K562 (cell line): ENCODE measurements around the gene DRD3. TPM values are rescaled to one million over a fixed set of nuclear protein-coding genes. Genes with fewer than 3 reads are reported as not detected.

Source experiments
- CHD4 ChIP-seq: fragments of 200-600 bp; sonication (generic); IDR thresholded peaks from 3 replicates; pipeline ENCODE4 v1.6.1; 2012; ENCODE audit warnings: low read depth, mild to moderate bottlenecking, mixed read lengths, low read length, inconsistent platforms; ENCODE audit not compliant: insufficient read depth, insufficient replicate concordance, poor library complexity, severe bottlenecking
- EGR1 ChIP-seq: fragments of 450-650 bp; conservative IDR thresholded peaks from 2 replicates; pipeline ENCODE4 v1.6.1; 2017; ENCODE audit warnings: mild to moderate bottlenecking
- EHMT2 ChIP-seq: fragments of 450-650 bp; IDR thresholded peaks from 2 replicates; pipeline ENCODE4 v1.6.1; 2018; ENCODE audit warnings: antibody characterized with exemption
- ETV1 ChIP-seq: fragments of 450-650 bp; conservative IDR thresholded peaks from 2 replicates; pipeline ENCODE4 v1.6.1; 2016; ENCODE audit warnings: missing genetic modification characterization, control low read depth, low read depth, missing compliant biosample characterization
- HOXB6 ChIP-seq: fragments of 250-450 bp; sonication (Bioruptor Pico); IDR thresholded peaks from 2 replicates; pipeline ENCODE4 v1.5.1; 2022; ENCODE audit warnings: mild to moderate bottlenecking, borderline replicate concordance
- JUND ChIP-seq, 2 experiments: IDR thresholded peaks; 2 replicates in 1 of 2; 3 replicates in 1 of 2; pipeline ENCODE4 v1.6.1; 2011; ENCODE audit warnings: borderline replicate concordance in 2 of 2, low read depth in 2 of 2, low read length in 2 of 2, improper control_type of control experiment in 1 of 2, missing biosample characterization in 1 of 2, missing genetic modification characterization in 1 of 2, missing genetic modification reagents in 1 of 2
- MCM7 ChIP-seq, 2 experiments: fragments of 450-650 bp; IDR thresholded peaks; 2 replicates each; pipeline ENCODE4 v1.6.1; 2016 to 2018
- NELFE ChIP-seq: IDR thresholded peaks from 2 replicates; pipeline ENCODE4 v1.6.1; 2011; ENCODE audit warnings: mild to moderate bottlenecking; ENCODE audit not compliant: insufficient read depth, insufficient read length
- SAP30 ChIP-seq: fragments of 200-600 bp; sonication (generic); IDR thresholded peaks from 2 replicates; pipeline ENCODE4 v1.6.1; 2012; ENCODE audit warnings: borderline replicate concordance, low read depth, mild to moderate bottlenecking, moderate library complexity, low read length, control low read depth, inconsistent platforms; ENCODE audit not compliant: insufficient read depth, poor library complexity, severe bottlenecking
- SIX5 ChIP-seq, 2 experiments: IDR thresholded peaks; 2 replicates each; pipeline ENCODE4 v1.6.1; 2011; ENCODE audit warnings: low read length in 2 of 2, borderline replicate concordance in 1 of 2, low read depth in 1 of 2, mild to moderate bottlenecking in 1 of 2, moderate library complexity in 1 of 2; ENCODE audit not compliant: insufficient read depth in 1 of 2
- SMC3 ChIP-seq: conservative IDR thresholded peaks from 2 replicates; pipeline ENCODE4 v1.6.1; 2011; ENCODE audit warnings: low read depth, low read length, improper control_type of control experiment; ENCODE audit not compliant: insufficient read depth
- SREBF1 ChIP-seq: fragments of 150-350 bp; IDR thresholded peaks from 2 replicates; pipeline ENCODE4 v1.6.1; 2014; ENCODE audit warnings: antibody characterized with exemption, low read depth, low read length, borderline replicate concordance
- SREBF2 ChIP-seq: sonication (generic); formaldehyde crosslinking; IDR thresholded peaks from 2 replicates; pipeline ENCODE4 v1.4.0; 2020; ENCODE audit warnings: mild to moderate bottlenecking, missing genetic modification reagents
- TAL1 ChIP-seq: fragments of 450-650 bp; IDR thresholded peaks from 2 replicates; pipeline ENCODE4 v1.6.1; 2016; ENCODE audit warnings: mild to moderate bottlenecking
- TEAD4 ChIP-seq, 2 experiments: sonication (generic) in 1 of 2; formaldehyde crosslinking in 1 of 2; IDR thresholded peaks; 2 replicates each; pipeline versions ENCODE4 v1.6.1 to v1.8.0; 2012 to 2022; ENCODE audit warnings: borderline replicate concordance in 1 of 2, inconsistent platforms in 1 of 2, low read length in 1 of 2, mild to moderate bottlenecking in 1 of 2, missing genetic modification reagents in 1 of 2
- YY1 ChIP-seq, 3 experiments: IDR thresholded peaks; 2 replicates each; pipeline ENCODE4 v1.6.1; 2011; ENCODE audit warnings: low read length in 2 of 3, mild to moderate bottlenecking in 2 of 3, moderate library complexity in 2 of 3, borderline replicate concordance in 1 of 3, control low read depth in 1 of 3, low read depth in 1 of 3; ENCODE audit not compliant: insufficient read depth in 3 of 3, insufficient replicate concordance in 2 of 3, control insufficient read depth in 1 of 3, insufficient read length in 1 of 3; ENCODE audit errors: extremely low read depth in 1 of 3
- polyA plus RNA-seq, 8 experiments: library from polyadenylated mRNA; depleted of rRNA in 4 of 8; stranded (reverse) in 5 of 8; unstranded in 3 of 8; fragments of >200 nt; fragmentation: Nextera tagmentation in 2 of 8; fragmentation: Illumina TruSeq in 1 of 8; extraction: Ambion mirVana in 2 of 8; extraction: Trizol in 1 of 8; gene quantifications; 2 replicates each; pipeline versions ENCODE4 v1.2.1 to v1.2.3, GENCODE V29; 2011 to 2014; ENCODE audit warnings: inconsistent platforms in 1 of 8, missing spikeins in 1 of 8
- total RNA-seq, 7 experiments: library from RNA; depleted of rRNA in 6 of 7; stranded (reverse); fragments of >200 nt in 6 of 7; fragmentation: Illumina TruSeq in 2 of 7; extraction: Trizol in 2 of 7; gene quantifications; 2 replicates each; pipeline versions ENCODE4 v1.2.1 to v1.2.3, GENCODE V29; 2011 to 2021; ENCODE audit warnings: low replicate concordance in 1 of 7
- TF ChIP-seq, protein P1 (sequence below), 3 experiments: IDR thresholded peaks in 2 of 3; conservative IDR thresholded peaks in 1 of 3; 2 replicates each; pipeline ENCODE4 v1.5.1; 2011 to 2012; ENCODE audit warnings: low read length in 3 of 3, mild to moderate bottlenecking in 3 of 3, control low read depth in 2 of 3, improper control_type of control experiment in 1 of 3, inconsistent platforms in 1 of 3, low read depth in 1 of 3, mixed read lengths in 1 of 3, moderate library complexity in 1 of 3; ENCODE audit not compliant: insufficient read depth in 2 of 3
- TF ChIP-seq, protein P2 (sequence below): fragments of 450-650 bp; conservative IDR thresholded peaks from 2 replicates; pipeline ENCODE4 v1.6.1; 2016; ENCODE audit warnings: missing genetic modification characterization, low read depth, mild to moderate bottlenecking, missing compliant biosample characterization, moderate library complexity

The DRD3 gene
- total and polyA plus RNA-seq, 9 of the 15 experiments (the other 6 are each of a cell fraction or from before 2014, with no cell fraction given) = not detected

DNA sequence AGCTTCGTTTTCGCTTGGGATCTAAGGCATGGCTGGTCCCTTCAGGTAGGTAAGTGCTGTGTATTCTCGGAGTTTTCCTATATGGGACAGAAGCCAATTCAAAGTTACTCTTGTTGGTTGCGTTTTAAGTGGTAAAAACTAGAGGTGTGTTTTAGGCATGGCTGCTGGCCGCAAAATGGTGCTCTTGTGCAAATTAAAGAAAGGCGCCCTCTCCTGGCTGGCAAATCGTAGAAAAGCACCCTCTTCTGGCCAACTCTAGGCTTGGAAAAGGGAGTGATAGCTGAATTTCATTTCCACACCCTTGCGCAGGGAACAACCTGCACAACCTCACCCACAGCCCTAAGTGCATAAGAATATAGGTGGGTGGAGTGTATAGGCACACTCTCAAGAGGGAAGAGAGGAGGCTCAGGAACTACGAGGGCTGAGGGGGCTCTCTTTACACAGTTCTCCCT lies 23.5 kb downstream of the DRD3 start (continued):
- no peak for TF ChIP-seq CHD4
- peak; percentile 58; the same call in 1 of the 2 replicates for TF ChIP-seq EHMT2
- no peak for TF ChIP-seq ETV1
- TF ChIP-seq, protein P1, sequence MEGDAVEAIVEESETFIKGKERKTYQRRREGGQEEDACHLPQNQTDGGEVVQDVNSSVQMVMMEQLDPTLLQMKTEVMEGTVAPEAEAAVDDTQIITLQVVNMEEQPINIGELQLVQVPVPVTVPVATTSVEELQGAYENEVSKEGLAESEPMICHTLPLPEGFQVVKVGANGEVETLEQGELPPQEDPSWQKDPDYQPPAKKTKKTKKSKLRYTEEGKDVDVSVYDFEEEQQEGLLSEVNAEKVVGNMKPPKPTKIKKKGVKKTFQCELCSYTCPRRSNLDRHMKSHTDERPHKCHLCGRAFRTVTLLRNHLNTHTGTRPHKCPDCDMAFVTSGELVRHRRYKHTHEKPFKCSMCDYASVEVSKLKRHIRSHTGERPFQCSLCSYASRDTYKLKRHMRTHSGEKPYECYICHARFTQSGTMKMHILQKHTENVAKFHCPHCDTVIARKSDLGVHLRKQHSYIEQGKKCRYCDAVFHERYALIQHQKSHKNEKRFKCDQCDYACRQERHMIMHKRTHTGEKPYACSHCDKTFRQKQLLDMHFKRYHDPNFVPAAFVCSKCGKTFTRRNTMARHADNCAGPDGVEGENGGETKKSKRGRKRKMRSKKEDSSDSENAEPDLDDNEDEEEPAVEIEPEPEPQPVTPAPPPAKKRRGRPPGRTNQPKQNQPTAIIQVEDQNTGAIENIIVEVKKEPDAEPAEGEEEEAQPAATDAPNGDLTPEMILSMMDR (IDR thresholded peaks at IDR 0.05 in 2 of 3, conservative IDR thresholded peaks at IDR 0.05 in 1 of 3; ENCODE audit: insufficient read depth in 2 of 3, low read depth in 1 of 3, low read length in 3 of 3) = peak; percentile 70 to 99 (median 98)
- no peak for TF ChIP-seq SREBF1
- TF ChIP-seq EGR1 = no peak
- no peak for TF ChIP-seq SIX5 (IDR thresholded peaks at IDR 0.05; ENCODE audit: borderline replicate concordance in 1 of 2, insufficient read depth in 1 of 2, low read depth in 1 of 2, low read length in 2 of 2)
- TF ChIP-seq HOXB6 (CRISPR knock-in tag) = no peak
- TF ChIP-seq, protein P2, sequence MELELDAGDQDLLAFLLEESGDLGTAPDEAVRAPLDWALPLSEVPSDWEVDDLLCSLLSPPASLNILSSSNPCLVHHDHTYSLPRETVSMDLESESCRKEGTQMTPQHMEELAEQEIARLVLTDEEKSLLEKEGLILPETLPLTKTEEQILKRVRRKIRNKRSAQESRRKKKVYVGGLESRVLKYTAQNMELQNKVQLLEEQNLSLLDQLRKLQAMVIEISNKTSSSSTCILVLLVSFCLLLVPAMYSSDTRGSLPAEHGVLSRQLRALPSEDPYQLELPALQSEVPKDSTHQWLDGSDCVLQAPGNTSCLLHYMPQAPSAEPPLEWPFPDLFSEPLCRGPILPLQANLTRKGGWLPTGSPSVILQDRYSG (tag) = no peak
- TF ChIP-seq NELFE = no peak
- peak; percentile 26; the same call in 1 of the 2 replicates for TF ChIP-seq SMC3
- TF ChIP-seq SREBF2 (CRISPR knock-in tag) = no peak
- peak in 2 of 3 experiments; percentile 52 to 84 for TF ChIP-seq YY1 (IDR thresholded peaks at IDR 0.05; ENCODE audit: borderline replicate concordance in 1 of 3, control insufficient read depth in 1 of 3, extremely low read depth in 1 of 3, insufficient read depth in 3 of 3, insufficient read length in 1 of 3, insufficient replicate concordance in 2 of 3, low read depth in 1 of 3, low read length in 2 of 3)
- TF ChIP-seq TEAD4 (IDR thresholded peaks at IDR 0.05; ENCODE audit: low read length) = peak; percentile 35; the same call in 1 of the 2 replicates
- TF ChIP-seq TEAD4 (CRISPR knock-in tag; IDR thresholded peaks at IDR 0.05; ENCODE audit: borderline replicate concordance) = no peak
- TF ChIP-seq SAP30 = no peak
- TF ChIP-seq TAL1 = no peak
- TF ChIP-seq MCM7 (IDR thresholded peaks at IDR 0.05) = no peak
- 0 out of 2 replicates have a peak, but pooled peaks have one; percentile 11 for TF ChIP-seq JUND (IDR thresholded peaks at IDR 0.05; ENCODE audit: borderline replicate concordance, low read depth, low read length)
- TF ChIP-seq JUND (tag; IDR thresholded peaks at IDR 0.05; ENCODE audit: borderline replicate concordance, low read depth, low read length) = no peak
